Esophagus (tissue), 2 donors: ENCODE results near the gene FEM1C. TPM values are rescaled to one million over a fixed set of nuclear protein-coding genes. Genes with fewer than 3 reads are reported as not detected.

Source experiments
- H3K27ac ChIP-seq, 2 donors: one replicate each; pipeline ENCODE4 v1.5.1; 2013; ENCODE audit warnings: low read depth in 2 of 2, mild to moderate bottlenecking in 2 of 2, inconsistent platforms in 1 of 2, low read length in 1 of 2, moderate library complexity in 1 of 2
- H3K27me3 ChIP-seq, 2 donors: one replicate each; pipeline ENCODE4 v1.6.1; 2013; ENCODE audit warnings: low read length in 2 of 2, control low read depth in 1 of 2, mild to moderate bottlenecking in 1 of 2; ENCODE audit not compliant: insufficient read depth in 2 of 2, control insufficient read depth in 1 of 2
- H3K36me3 ChIP-seq, 2 donors: one replicate each; pipeline ENCODE4 v1.6.1; 2013; ENCODE audit warnings: low read length in 1 of 2; ENCODE audit not compliant: control insufficient read depth in 2 of 2, insufficient read depth in 2 of 2
- H3K4me1 ChIP-seq, 2 donors: one replicate each; pipeline ENCODE4 v1.6.1; 2013; ENCODE audit warnings: low read length in 1 of 2; ENCODE audit not compliant: control insufficient read depth in 2 of 2, insufficient read depth in 2 of 2
- H3K4me3 ChIP-seq, 2 donors: one replicate each; pipeline ENCODE4 v1.5.1; 2013; ENCODE audit warnings: low read length in 2 of 2, mild to moderate bottlenecking in 2 of 2, low read depth in 1 of 2, moderate library complexity in 1 of 2
- H3K9me3 ChIP-seq, 2 donors: one replicate each; pipeline ENCODE4 v1.6.1; 2013; ENCODE audit warnings: mild to moderate bottlenecking in 2 of 2, low read depth in 1 of 2, low read length in 1 of 2, moderate library complexity in 1 of 2; ENCODE audit not compliant: control insufficient read depth in 2 of 2, insufficient read depth in 1 of 2
- WGBS, 2 donors: extraction: QIAGEN DNeasy Blood & Tissue Kit; methylation state at CpG; one replicate each; pipeline ENCODE4 v1.1.7; 2013; 5-methylcytosine and 5-hydroxymethylcytosine counted together
- polyA plus RNA-seq, 2 donors: library from polyadenylated mRNA; stranded (reverse); fragments of 200-250 nt; gene quantifications; one replicate each; pipeline ENCODE4 v1.2.3, GENCODE V29; 2013
- donor health status: healthy with polysubstance abuse.
- donor health status: Bipolar disorder and iron deficiency.

Gene FEM1C
- polyA plus RNA-seq, 2 donors: 4.6 to 6.8 TPM

DNA sequence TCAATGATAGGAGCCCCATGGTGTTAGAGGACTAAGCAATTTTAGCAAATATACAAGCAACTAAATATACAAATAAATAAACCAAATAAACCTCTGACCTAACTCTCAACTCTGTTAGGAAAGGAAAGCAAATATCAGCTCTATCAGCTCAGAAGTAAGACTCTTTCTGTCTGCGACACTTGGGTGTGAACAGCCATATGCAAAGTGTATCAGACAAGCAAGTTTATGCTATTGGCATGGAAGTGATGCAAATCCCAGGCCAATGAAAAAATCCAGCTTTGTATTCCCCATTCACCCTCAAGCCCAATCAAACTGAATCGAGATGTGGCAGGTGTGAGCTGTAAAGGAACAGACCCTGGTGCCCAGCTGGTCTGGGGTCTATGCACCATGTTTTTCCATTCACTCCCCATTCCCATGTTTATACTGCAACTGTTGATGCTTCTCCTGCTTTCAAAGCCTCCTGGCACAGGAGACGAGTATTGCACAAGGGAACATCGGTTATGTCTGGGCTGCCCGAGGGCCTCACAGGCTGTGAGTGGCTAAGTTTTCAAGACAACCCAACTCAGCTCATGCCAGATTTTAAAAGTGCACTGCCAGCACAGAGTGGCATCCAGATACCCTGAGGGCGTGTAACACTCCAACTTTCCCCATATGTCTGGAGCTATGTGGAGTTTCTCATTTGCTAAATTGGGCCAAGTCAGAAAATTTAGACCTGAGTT is 73.1 kb downstream of the FEM1C start:
- Histone ChIP-seq H3K27me3 (no peaks in the 10 kb centered on the region), H3K4me3 (no peak overlapping the region), H3K36me3 (no peaks in the 10 kb centered on the region), H3K27ac (no peak overlapping the region), H3K9me3 (no peaks in the 10 kb centered on the region), H3K4me1 (no peaks in the 10 kb centered on the region)
- 48 to 68% methylated on average over 6 of the region's 6 CpGs for WGBS, 2 donors

DNA sequence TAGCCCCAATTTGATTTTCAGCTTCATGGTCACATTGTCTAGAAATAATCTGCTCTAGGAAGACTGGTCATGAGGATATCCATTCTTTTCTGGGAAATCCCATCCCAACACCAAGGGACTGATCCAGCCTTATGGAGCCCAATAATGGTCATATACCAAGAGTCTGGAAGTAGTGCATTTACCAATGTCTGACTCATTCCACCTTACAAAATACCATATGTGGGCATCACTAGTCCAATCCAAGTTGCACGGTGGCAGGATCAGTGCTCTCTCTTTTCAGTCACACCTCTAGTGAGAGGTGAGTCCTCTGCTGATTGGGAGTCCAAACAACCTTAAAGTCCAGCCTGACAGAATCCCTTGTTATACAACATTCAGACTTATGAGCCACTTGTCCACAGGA is 73.7 kb downstream of the FEM1C start:
- Histone ChIP-seq H3K36me3 (no peaks in the 10 kb centered on the region), H3K27me3 (no peaks in the 10 kb centered on the region), H3K9me3 (no peaks in the 10 kb centered on the region), H3K4me3 (no peak overlapping the region), H3K27ac (no peak overlapping the region), H3K4me1 (no peaks in the 10 kb centered on the region)
- 74 to 94% methylated on average over 1 of the region's 1 CpG for WGBS, 2 donors

Other genes with a start within 250 kb of the FEM1C start
- gene CCDC112, start 248.1 kb downstream of the FEM1C start, polyA plus RNA-seq: 1 to 10 TPM; 3.2 to 3.8 TPM
- gene TICAM2, start 57.7 kb upstream of the FEM1C start, polyA plus RNA-seq: 1 to 10 TPM in 1 of 2 donors, under 1 TPM in 1; 0.69 to 1.0 TPM
- 10 to 100 TPM; 11.7 to 20.6 TPM for gene TMED7, start 81.3 kb upstream of the FEM1C start, polyA plus RNA-seq